B cell (primary cell): Measurements from ENCODE around the gene STARD3NL. TPM values are rescaled to one million over a fixed set of nuclear protein-coding genes. Genes with fewer than 3 reads are reported as not detected.
A peak's percentile ranks its signal among the peaks of the same experiment; 100 is the strongest.

ENCODE experiments used
- ATAC-seq: fragments of 200-7000 bp; cut with Tn5 transposase; one replicate; pipeline ENCODE4 v1.10.0; 2021; ENCODE audit warnings: low read depth, mild to moderate bottlenecking, moderate number of reproducible peaks, moderate library complexity
- CTCF ChIA-PET: fragments of 350-600 bp; sonication (Branson Sonifier 250); formaldehyde crosslinking; loops from one replicate; lab custom pipeline; 2021; ENCODE audit warnings: antibody characterized with exemption, inconsistent platforms; lab: Charles Lee
- POLR2A ChIA-PET: fragments of 350-600 bp; sonication (Branson Sonifier 250); formaldehyde crosslinking; loops from one replicate; lab custom pipeline; 2021; ENCODE audit warnings: antibody characterized with exemption; lab: Charles Lee
- DNase-seq: peaks from one replicate; pipeline ENCODE4 v3.0.0; 2013
- H2AFZ ChIP-seq: 2 replicates; pipeline ENCODE4 v1.6.1; 2012; ENCODE audit warnings: mild to moderate bottlenecking, low read depth, low read length; ENCODE audit not compliant: insufficient read depth, poor library complexity, severe bottlenecking
- H3K27ac ChIP-seq, 2 donors: 1 replicate in 1 of 2; 2 replicates in 1 of 2; pipeline ENCODE4 v1.5.1; 2012 to 2013; ENCODE audit warnings: low read length in 2 of 2, mild to moderate bottlenecking in 2 of 2, moderate library complexity in 1 of 2
- H3K27me3 ChIP-seq, 4 experiments: fragments of 200-600 bp in 1 of 4; sonication (generic) in 1 of 4; replicated peaks in 1 of 4; 1 replicate in 2 of 4; 2 replicates in 2 of 4; pipeline versions ENCODE4 v1.6.1 to v1.7.0; 2013 to 2016; ENCODE audit warnings: low read length in 3 of 4, mild to moderate bottlenecking in 2 of 4, mixed read lengths in 1 of 4, moderate library complexity in 1 of 4; ENCODE audit not compliant: insufficient read depth in 4 of 4, control insufficient read depth in 3 of 4; ENCODE audit errors: control extremely low read depth in 1 of 4
- H3K36me3 ChIP-seq, 2 experiments: replicated peaks in 1 of 2; 1 replicate in 1 of 2; 2 replicates in 1 of 2; pipeline versions ENCODE4 v1.6.1 to v1.7.1; 2013; ENCODE audit warnings: low read length in 1 of 2; ENCODE audit not compliant: insufficient read depth in 2 of 2, control insufficient read depth in 1 of 2; ENCODE audit errors: control extremely low read depth in 1 of 2, extremely low read depth in 1 of 2
- H3K4me1 ChIP-seq, 2 donors: fragments of 200-600 bp in 1 of 2; sonication (generic) in 1 of 2; 1 replicate in 1 of 2; 2 replicates in 1 of 2; pipeline versions ENCODE4 v1.5.1 to v1.6.1; 2013 to 2017; ENCODE audit warnings: low read length in 2 of 2; ENCODE audit not compliant: control insufficient read depth in 2 of 2, insufficient read depth in 2 of 2
- H3K4me2 ChIP-seq: replicated peaks from 2 replicates; pipeline ENCODE3; 2012; ENCODE audit warnings: mild to moderate bottlenecking, low read depth, low read length; ENCODE audit not compliant: poor library complexity, severe bottlenecking
- H3K4me3 ChIP-seq, 5 experiments: fragments of 200-600 bp in 1 of 5; sonication (generic) in 1 of 5; 1 replicate in 3 of 5; 2 replicates in 2 of 5; pipeline versions ENCODE4 v1.5.1 to v1.7.0; 2011 to 2016; ENCODE audit warnings: low read length in 4 of 5, mild to moderate bottlenecking in 4 of 5, low read depth in 2 of 5, control low read depth in 1 of 5, moderate library complexity in 1 of 5; ENCODE audit not compliant: insufficient read depth in 1 of 5; ENCODE audit errors: control extremely low read depth in 1 of 5, extremely low read depth in 1 of 5
- H3K79me2 ChIP-seq: fragments of 200-600 bp; sonication (generic); one replicate; pipeline ENCODE4 v1.6.0; 2016; ENCODE audit warnings: low read length; ENCODE audit not compliant: control insufficient read depth, insufficient read depth
- H3K9ac ChIP-seq: fragments of 200-600 bp; sonication (generic); 2 replicates; pipeline ENCODE4 v1.6.1; 2017; ENCODE audit warnings: mild to moderate bottlenecking, low read length, moderate library complexity
- H3K9me3 ChIP-seq, 3 donors: one replicate each; pipeline versions ENCODE4 v1.6.1 to v1.7.1; 2013; ENCODE audit warnings: low read length in 2 of 3; ENCODE audit not compliant: control insufficient read depth in 2 of 3, insufficient read depth in 1 of 3; ENCODE audit errors: control extremely low read depth in 1 of 3
- H4K20me1 ChIP-seq: 2 replicates; pipeline ENCODE4 v1.6.0; 2012; ENCODE audit warnings: mild to moderate bottlenecking, low read length; ENCODE audit not compliant: insufficient read depth, control insufficient read depth, poor library complexity, severe bottlenecking
- H3K27ac Mint-ChIP-seq: one replicate; pipeline ENCODE4 v1.8.0; 2021; ENCODE audit warnings: mixed read lengths
- H3K27me3 Mint-ChIP-seq: one replicate; pipeline ENCODE4 v1.8.0; 2021; ENCODE audit warnings: mixed read lengths
- H3K4me1 Mint-ChIP-seq: one replicate; pipeline ENCODE4 v1.8.0; 2021; ENCODE audit warnings: mixed read lengths
- H3K4me3 Mint-ChIP-seq: one replicate; pipeline ENCODE4 v1.8.0; 2021; ENCODE audit warnings: mixed read lengths
- H3K9me3 Mint-ChIP-seq: one replicate; pipeline ENCODE4 v1.8.0; 2022; ENCODE audit warnings: mixed read lengths; ENCODE audit not compliant: insufficient read depth
- CTCF ChIP-seq: fragments of 200-600 bp; IDR thresholded peaks from one replicate; pipeline ENCODE4 v1.8.0; 2022; ENCODE audit warnings: antibody characterized with exemption, mild to moderate bottlenecking
- EZH2 ChIP-seq: IDR thresholded peaks from 2 replicates; pipeline ENCODE4 v1.6.1; 2012; ENCODE audit warnings: borderline replicate concordance, low read depth, mild to moderate bottlenecking, moderate library complexity, low read length; ENCODE audit not compliant: insufficient read depth, poor library complexity, severe bottlenecking
- WGBS: methylation state at CpG from one replicate; pipeline ENCODE4 v1.1.5; 2013; ENCODE audit warnings: missing lambda C conversion rate; ENCODE audit not compliant: insufficient coverage; 5-methylcytosine and 5-hydroxymethylcytosine counted together
- intact Hi-C: fragments of 100-400 bp; cut with micrococcal nuclease; formaldehyde crosslinking; loops from one replicate; pipeline ENCODE4 v1.10.0; 2022
- polyA plus RNA-seq: library from polyadenylated mRNA; depleted of rRNA; stranded (reverse); fragments of >200 nt; gene quantifications from 2 replicates; pipeline ENCODE4 v1.2.3, GENCODE V29; 2012
- total RNA-seq, 2 donors: library from RNA; stranded (reverse); fragments of 120-200 nt in 1 of 2; gene quantifications; 1 replicate in 1 of 2; 2 replicates in 1 of 2; pipeline versions ENCODE4 v1.2.3 to v1.2.4, GENCODE V29; 2013 to 2022

Gene STARD3NL
- total and polyA plus RNA-seq, 2 donors (not counting 1 experiment from before 2014, with no cell fraction given): 13.4 to 24.5 TPM

GRCh38 chr7:38215735-38216670 is 38.0 kb downstream of the STARD3NL start:
- ChIA-PET CTCF (interaction anchor here (0.6 to 4.0 kb wide), 46 partner anchors 8 to 1824 kb away, joined by 3 to 49 read pairs (median 5); no protein-coding TSS in a partner anchor), POLR2A (no interaction called here)
- Mint-ChIP-seq H3K4me3 (no peak overlapping the region), H3K27me3 (no peaks in the 10 kb centered on the region), H3K27ac (peak overlapping the region; percentile 2), H3K9me3 (no peaks in the 10 kb centered on the region), H3K4me1 (peaks cover 7% of the 10 kb centered on the region)
- Histone ChIP-seq H2AFZ (no peak overlapping the region), H3K4me3 (no peak overlapping the region), H3K9ac (peak overlapping the region; percentile 19), H3K4me1 (peaks cover 4 to 9% of the 10 kb centered on the region in 2 donors), H3K79me2 (no peaks in the 10 kb centered on the region), H3K4me2 (peak overlapping the region; percentile 39), H3K9me3 (no peaks in the 10 kb centered on the region), H3K27ac (no peak overlapping the region), H3K27me3 (no peaks in the 10 kb centered on the region), H3K36me3 (peaks cover 1 to 32% of the 10 kb centered on the region in 2 experiments), H4K20me1 (no peaks in the 10 kb centered on the region)
- intact Hi-C loops: loop anchor here (1.0 kb wide), 2 partner anchors 38 to 158 kb away; partner anchors contain the start of gene STARD3NL
- ATAC-seq (peak; percentile 95), DNase-seq (peak; percentile 81)
- WGBS: 0% methylated on average over 5 of the region's 5 CpGs
- TF ChIP-seq CTCF: peak; percentile 97
- TF ChIP-seq EZH2: no peak

GRCh38 chr7:38217672-38218071 is 39.6 kb downstream of the STARD3NL start:
- Histone ChIP-seq H2AFZ (no peak overlapping the region), H3K4me1 (peaks cover 4 to 9% of the 10 kb centered on the region in 2 donors), H3K9me3 (no peaks in the 10 kb centered on the region), H3K4me2 (no peak overlapping the region), H4K20me1 (no peaks in the 10 kb centered on the region), H3K9ac (no peak overlapping the region), H3K79me2 (no peaks in the 10 kb centered on the region), H3K27ac (no peak overlapping the region), H3K36me3 (peaks cover 1 to 33% of the 10 kb centered on the region in 2 experiments), H3K27me3 (no peaks in the 10 kb centered on the region), H3K4me3 (no peak overlapping the region)
- H3K4me3 Mint-ChIP-seq: no peak overlapping the region
- ChIA-PET POLR2A (no interaction called here), CTCF (interaction anchor here (1.0 to 7.4 kb wide), 7 partner anchors 11 to 152 kb away, joined by 3 to 162 read pairs (median 4); no protein-coding TSS in a partner anchor)
- H3K27ac Mint-ChIP-seq: no peak overlapping the region
- no CpG with 5 or more reads among the region's 2 CpGs for WGBS
- intact Hi-C loops: no loop called here
- ATAC-seq (no peak), DNase-seq (no peak)
- H3K4me1 Mint-ChIP-seq: peaks cover 9% of the 10 kb centered on the region
- H3K27me3 Mint-ChIP-seq: no peaks in the 10 kb centered on the region
- H3K9me3 Mint-ChIP-seq: no peaks in the 10 kb centered on the region
- no peak for TF ChIP-seq EZH2
- no peak for TF ChIP-seq CTCF
